HepG2 (cell line): Measurements from ENCODE around the gene TJP1. TPM values are rescaled to one million over a fixed set of nuclear protein-coding genes. Genes with fewer than 3 reads are reported as not detected.

Experiments
- ATAC-seq: fragments of 200-7000 bp; cut with Tn5 transposase; 3 replicates; pipeline ENCODE4 v1.9.1; 2020; ENCODE audit warnings: mild to moderate bottlenecking, moderate library complexity
- BruUV-seq: library from RNA; stranded (reverse); fragments of 400-500 nt; replicated peaks from 2 replicates; lab custom pipeline; 2021; lab: Mats Ljungman, UMichigan
- CTCF ChIA-PET: fragments of 300-600 bp; formaldehyde crosslinking; extraction: SDS; loops from one replicate; lab custom pipeline; 2021; ENCODE audit warnings: low total read pairs, inconsistent platforms, low intra/inter-chr PET ratio; lab: Yijun Ruan, JAX
- POLR2A ChIA-PET: fragments of 350-600 bp; sonication (Branson Sonifier 250); formaldehyde crosslinking; loops from one replicate; lab custom pipeline; 2020; ENCODE audit warnings: antibody characterized with exemption, inconsistent platforms; lab: Yijun Ruan, JAX
- DNase-seq: peaks from one replicate; pipeline ENCODE4 v3.0.0-alpha.2; 2015; ENCODE audit warnings: low spot score
- FAIRE-seq: peaks from 3 replicates; lab custom pipeline; 2011; peaks lifted over from hg19 to GRCh38; lab: Jason Lieb, UNC
- H2AFZ ChIP-seq: one replicate; pipeline ENCODE4 v1.6.1; 2011; ENCODE audit warnings: low read length, inconsistent platforms
- H3K27ac ChIP-seq: fragments of 300-600 bp; 3 replicates; pipeline ENCODE4 v1.8.0; 2011; ENCODE audit warnings: mixed run types, mild to moderate bottlenecking, mixed read lengths, low read length, inconsistent platforms; ENCODE audit not compliant: insufficient read depth; ENCODE audit errors: extremely low read length
- H3K27me3 ChIP-seq, 2 experiments: fragments of 200-600 bp in 1 of 2; 2 replicates in 1 of 2; 3 replicates in 1 of 2; pipeline versions ENCODE4 v1.6.0 to v1.8.0; 2011; ENCODE audit warnings: low read length in 2 of 2, mild to moderate bottlenecking in 2 of 2, moderate library complexity in 2 of 2, inconsistent platforms in 1 of 2; ENCODE audit not compliant: insufficient read depth in 2 of 2, control insufficient read depth in 1 of 2
- H3K36me3 ChIP-seq, 2 experiments: fragments of 200-600 bp in 1 of 2; replicated peaks in 1 of 2; 2 replicates in 1 of 2; 3 replicates in 1 of 2; pipeline versions ENCODE4 v1.5.1 to v1.8.0; 2011; ENCODE audit warnings: low read length in 2 of 2, inconsistent platforms in 1 of 2; ENCODE audit not compliant: insufficient read depth in 2 of 2, control insufficient read depth in 1 of 2
- H3K4me1 ChIP-seq: 2 replicates; pipeline ENCODE4 v1.5.1; 2012; ENCODE audit warnings: low read length, inconsistent platforms; ENCODE audit not compliant: insufficient read depth
- H3K4me2 ChIP-seq: 2 replicates; pipeline ENCODE4 v1.6.0; 2011; ENCODE audit warnings: low read depth, low read length, inconsistent platforms
- H3K4me3 ChIP-seq, 3 experiments: fragments of 200-600 bp in 1 of 3; sonication (generic), shearing (Covaris generic) in 1 of 3; replicated peaks in 1 of 3; 2 replicates each; pipeline ENCODE4 v1.5.1; 2011 to 2016; ENCODE audit warnings: low read length in 3 of 3, inconsistent platforms in 2 of 3, low read depth in 2 of 3, mild to moderate bottlenecking in 2 of 3, control low read depth in 1 of 3, mixed read lengths in 1 of 3; ENCODE audit not compliant: insufficient read depth in 1 of 3
- H3K79me2 ChIP-seq: one replicate; pipeline ENCODE4 v1.6.1; 2011; ENCODE audit warnings: low read length, inconsistent platforms; ENCODE audit not compliant: insufficient read depth
- H3K9ac ChIP-seq: 2 replicates; pipeline ENCODE4 v1.6.0; 2011; ENCODE audit warnings: mild to moderate bottlenecking, low read depth, low read length, inconsistent platforms; ENCODE audit not compliant: insufficient read depth
- H3K9me3 ChIP-seq: 2 replicates; pipeline ENCODE4 v1.5.1; 2012; ENCODE audit warnings: mild to moderate bottlenecking, low read length
- H4K20me1 ChIP-seq: 2 replicates; pipeline ENCODE4 v1.6.0; 2011; ENCODE audit warnings: inconsistent platforms, mild to moderate bottlenecking, low read length, moderate library complexity; ENCODE audit not compliant: insufficient read depth
- CBX5 ChIP-seq: sonication (generic); formaldehyde crosslinking; IDR thresholded peaks from 2 replicates; pipeline ENCODE4 v1.4.0; 2020; ENCODE audit warnings: missing genetic modification reagents, borderline replicate concordance
- FOXP1 ChIP-seq, 2 experiments: fragments of 450-650 bp in 1 of 2; IDR thresholded peaks; 2 replicates each; pipeline ENCODE4 v1.6.1; 2017 to 2018; ENCODE audit warnings: antibody characterized with exemption in 1 of 2
- GATAD1 ChIP-seq: IDR thresholded peaks from 2 replicates; pipeline ENCODE4 v1.6.1; 2016; ENCODE audit warnings: missing genetic modification reagents, missing compliant biosample characterization
- JUNB ChIP-seq: sonication (generic); formaldehyde crosslinking; IDR thresholded peaks from 2 replicates; pipeline ENCODE4 v1.8.0; 2022; ENCODE audit warnings: missing genetic modification reagents, mild to moderate bottlenecking, borderline replicate concordance
- JUND ChIP-seq: sonication (generic); formaldehyde crosslinking; IDR thresholded peaks from 2 replicates; pipeline ENCODE4 v1.8.0; 2022; ENCODE audit warnings: mild to moderate bottlenecking, missing genetic modification reagents
- KDM2A ChIP-seq: sonication (generic); formaldehyde crosslinking; IDR thresholded peaks from 2 replicates; pipeline ENCODE4 v1.4.0; 2020; ENCODE audit warnings: low read depth, missing genetic modification reagents, borderline replicate concordance
- KLF15 ChIP-seq: sonication (generic); formaldehyde crosslinking; IDR thresholded peaks from 2 replicates; pipeline ENCODE4 v1.8.1; 2023; ENCODE audit warnings: borderline replicate concordance, mild to moderate bottlenecking, inconsistent platforms, missing genetic modification reagents, mixed read lengths
- NFKB2 ChIP-seq: sonication (generic); formaldehyde crosslinking; IDR thresholded peaks from 2 replicates; pipeline ENCODE4 v1.4.0; 2020; ENCODE audit warnings: missing genetic modification reagents, borderline replicate concordance
- PAX8 ChIP-seq: sonication (generic); formaldehyde crosslinking; IDR thresholded peaks from 2 replicates; pipeline ENCODE4 v1.8.0; 2022; ENCODE audit warnings: mild to moderate bottlenecking, missing genetic modification reagents, borderline replicate concordance
- SALL1 ChIP-seq: sonication (generic); formaldehyde crosslinking; IDR thresholded peaks from 2 replicates; pipeline ENCODE4 v1.8.0; 2022; ENCODE audit warnings: mild to moderate bottlenecking, missing genetic modification reagents
- SIN3A ChIP-seq: IDR thresholded peaks from 2 replicates; pipeline ENCODE4 v1.6.1; 2011; ENCODE audit warnings: low read depth, mild to moderate bottlenecking, control low read depth, low read length, borderline replicate concordance
- SIN3B ChIP-seq: fragments of 150-350 bp; IDR thresholded peaks from 2 replicates; pipeline ENCODE4 v1.6.1; 2014; ENCODE audit warnings: low read length
- SMARCE1 ChIP-seq: fragments of 450-650 bp; IDR thresholded peaks from 2 replicates; pipeline ENCODE4 v1.6.1; 2017; ENCODE audit warnings: borderline replicate concordance
- SMYD3 ChIP-seq: sonication (generic); formaldehyde crosslinking; IDR thresholded peaks from 2 replicates; pipeline ENCODE4 v1.8.1; 2023; ENCODE audit warnings: mild to moderate bottlenecking, missing genetic modification reagents
- ZMYM4 ChIP-seq: sonication (generic); formaldehyde crosslinking; IDR thresholded peaks from 2 replicates; pipeline ENCODE4 v1.8.1; 2023; ENCODE audit warnings: mild to moderate bottlenecking, missing genetic modification reagents
- ZNF136 ChIP-seq: sonication (generic); formaldehyde crosslinking; IDR thresholded peaks from 2 replicates; pipeline ENCODE4 v1.8.1; 2022; ENCODE audit warnings: low read depth, mild to moderate bottlenecking, moderate library complexity, missing genetic modification reagents
- ZNF768 ChIP-seq: sonication (generic); formaldehyde crosslinking; IDR thresholded peaks from 2 replicates; pipeline ENCODE4 v1.4.0; 2020; ENCODE audit warnings: missing genetic modification reagents
- WGBS: methylation state at CpG from one replicate; pipeline ENCODE4 v1.1.6; 2017; ENCODE audit warnings: low lambda C conversion rate; 5-methylcytosine and 5-hydroxymethylcytosine counted together
- in situ Hi-C: cut with HindIII; loops from 2 replicates; pipeline ENCODE4 v1.10.0; 2017; ENCODE audit warnings: low pct_unique_long_range_greater_than_20kb; ENCODE audit not compliant: extremely low pct_ligation_motif_present
- intact Hi-C: fragments of 100-400 bp; cut with micrococcal nuclease; formaldehyde crosslinking; loops from one replicate; pipeline ENCODE4 v1.10.0; 2022; ENCODE audit not compliant: unreplicated experiment
- polyA plus RNA-seq, 8 experiments: library from polyadenylated mRNA; depleted of rRNA in 3 of 8; stranded (reverse) in 7 of 8; unstranded in 1 of 8; fragments of >200 nt; fragmentation: Illumina TruSeq in 4 of 8; extraction: Trizol in 4 of 8; gene quantifications; 2 replicates each; pipeline versions ENCODE4 v1.2.1 to v1.2.3, GENCODE V29; 2011 to 2016; ENCODE audit warnings: low read depth in 4 of 8, missing spikeins in 1 of 8, mixed read lengths in 1 of 8; ENCODE audit not compliant: insufficient read depth in 1 of 8
- total RNA-seq, 5 experiments: library from RNA; depleted of rRNA; stranded (reverse); fragments of >200 nt; fragmentation: Illumina TruSeq; extraction: Trizol; gene quantifications; 2 replicates each; pipeline ENCODE4 v1.2.3, GENCODE V29; 2016; ENCODE audit warnings: low read depth in 1 of 5
- TF ChIP-seq, protein P1 (sequence below): IDR thresholded peaks from 2 replicates; pipeline ENCODE4 v1.6.1; 2016; ENCODE audit warnings: low read depth, borderline replicate concordance
- TF ChIP-seq, protein P2 (sequence below): fragments of 450-650 bp; IDR thresholded peaks from 2 replicates; pipeline ENCODE4 v1.6.1; 2017
- TF ChIP-seq, protein P3 (sequence below): sonication (generic); formaldehyde crosslinking; IDR thresholded peaks from 2 replicates; pipeline ENCODE4 v1.5.0; 2020; ENCODE audit warnings: missing genetic modification reagents, mild to moderate bottlenecking, borderline replicate concordance

TJP1 gene
- total and polyA plus RNA-seq, 2 of the 13 experiments (the other 11 are each of a cell fraction or from before 2014, with no cell fraction given): 25.9 to 27.1 TPM

DNA sequence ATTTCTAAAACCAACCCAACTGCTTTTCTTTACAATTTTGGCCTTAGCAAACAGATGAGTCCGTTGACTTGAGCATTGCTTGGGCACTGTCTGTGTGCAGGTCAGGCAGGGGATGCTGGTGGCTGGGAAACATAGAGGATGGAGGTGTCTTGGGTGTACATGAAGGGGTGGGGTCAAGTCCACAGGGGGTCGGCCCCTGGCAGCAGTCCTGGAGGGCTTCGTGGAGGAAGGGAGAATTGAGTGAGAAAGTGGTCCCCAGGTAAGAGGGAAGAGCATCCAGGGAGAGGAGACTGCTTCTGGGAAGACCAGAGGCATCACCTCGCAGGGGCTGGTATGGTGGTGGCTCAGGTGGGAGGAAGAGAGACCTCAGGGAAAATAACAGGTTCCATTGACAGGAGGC lies 144.8 kb downstream of the TJP1 start:
- Histone ChIP-seq H3K36me3 (no peaks in the 10 kb centered on the region), H4K20me1 (no peaks in the 10 kb centered on the region), H3K27me3 (no peaks in the 10 kb centered on the region; a peak in 2 of 5 replicates), H3K4me2 (no peak overlapping the region; the same call in 1 of the 2 replicates), H3K9me3 (no peaks in the 10 kb centered on the region), H3K4me1 (peaks cover 11% of the 10 kb centered on the region; the same call in 1 of the 2 replicates), H3K9ac (no peak overlapping the region), H3K79me2 (no peaks in the 10 kb centered on the region), H3K4me3 (no peak overlapping the region), H3K27ac (no peak overlapping the region), H2AFZ (no peak overlapping the region)
- FAIRE-seq: no peak
- 51% methylated on average over 4 of the region's 4 CpGs for WGBS
- ATAC-seq: no peak
- TF ChIP-seq SIN3B (no peak), JUND (no peak), ZMYM4 (CRISPR knock-in tag) (no peak), KLF15 (CRISPR knock-in tag) (no peak), SMARCE1 (no peak), CBX5 (CRISPR knock-in tag) (no peak), NFKB2 (CRISPR knock-in tag) (no peak), ZNF768 (CRISPR knock-in tag) (no peak), GATAD1 (CRISPR knock-in tag) (no peak), ZNF136 (CRISPR knock-in tag) (no peak), FOXP1 (IDR thresholded peaks at IDR 0.05) (no peak), FOXP1 (CRISPR knock-in tag; IDR thresholded peaks at IDR 0.05) (no peak), SIN3A (no peak), KDM2A (CRISPR knock-in tag) (no peak), SALL1 (CRISPR knock-in tag) (no peak), JUNB (CRISPR knock-in tag) (no peak), SMYD3 (no peak), PAX8 (CRISPR knock-in tag) (no peak)
- TF ChIP-seq, protein P1, sequence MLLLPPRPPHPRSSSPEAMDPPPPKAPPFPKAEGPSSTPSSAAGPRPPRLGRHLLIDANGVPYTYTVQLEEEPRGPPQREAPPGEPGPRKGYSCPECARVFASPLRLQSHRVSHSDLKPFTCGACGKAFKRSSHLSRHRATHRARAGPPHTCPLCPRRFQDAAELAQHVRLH (CRISPR knock-in tag): no peak
- TF ChIP-seq, protein P2, sequence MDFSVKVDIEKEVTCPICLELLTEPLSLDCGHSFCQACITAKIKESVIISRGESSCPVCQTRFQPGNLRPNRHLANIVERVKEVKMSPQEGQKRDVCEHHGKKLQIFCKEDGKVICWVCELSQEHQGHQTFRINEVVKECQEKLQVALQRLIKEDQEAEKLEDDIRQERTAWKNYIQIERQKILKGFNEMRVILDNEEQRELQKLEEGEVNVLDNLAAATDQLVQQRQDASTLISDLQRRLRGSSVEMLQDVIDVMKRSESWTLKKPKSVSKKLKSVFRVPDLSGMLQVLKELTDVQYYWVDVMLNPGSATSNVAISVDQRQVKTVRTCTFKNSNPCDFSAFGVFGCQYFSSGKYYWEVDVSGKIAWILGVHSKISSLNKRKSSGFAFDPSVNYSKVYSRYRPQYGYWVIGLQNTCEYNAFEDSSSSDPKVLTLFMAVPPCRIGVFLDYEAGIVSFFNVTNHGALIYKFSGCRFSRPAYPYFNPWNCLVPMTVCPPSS: no peak
- TF ChIP-seq, protein P3, sequence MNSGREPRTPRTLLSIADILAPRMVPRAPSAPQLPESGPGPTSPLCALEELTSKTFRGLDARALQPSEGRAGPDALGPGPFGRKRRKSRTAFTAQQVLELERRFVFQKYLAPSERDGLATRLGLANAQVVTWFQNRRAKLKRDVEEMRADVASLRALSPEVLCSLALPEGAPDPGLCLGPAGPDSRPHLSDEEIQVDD (CRISPR knock-in tag): no peak
- BruUV-seq: no TSS peak
- in situ Hi-C loops: no loop called here
- DNase-seq: no peak
- CTCF ChIA-PET: no interaction called here
- intact Hi-C loops: no loop called here
- POLR2A ChIA-PET: no interaction called here
